Astrocyte (in vitro differentiated cells and primary cell): Measurements from ENCODE around the gene PTPRK. TPM values are rescaled to one million over a fixed set of nuclear protein-coding genes. Genes with fewer than 3 reads are reported as not detected.
A peak's percentile ranks its signal among the peaks of the same experiment; 100 is the strongest.

Experiments used
- DNase-seq: peaks from one replicate; pipeline ENCODE4 v3.0.0-alpha.2; 2010; ENCODE audit warnings: low read depth
- FAIRE-seq: peaks from 2 replicates; lab custom pipeline; 2011; peaks lifted over from hg19 to GRCh38; lab: Jason Lieb, UNC
- H2AFZ ChIP-seq: 2 replicates; pipeline ENCODE4 v1.6.0; 2012; ENCODE audit warnings: low read depth, low read length, inconsistent platforms
- H3K27ac ChIP-seq: 2 replicates; pipeline ENCODE4 v1.5.1; 2011; ENCODE audit warnings: low read depth, low read length, inconsistent platforms
- H3K27me3 ChIP-seq: 2 replicates; pipeline ENCODE4 v1.6.0; 2011; ENCODE audit warnings: low read length, inconsistent platforms; ENCODE audit not compliant: insufficient read depth
- H3K36me3 ChIP-seq: 2 replicates; pipeline ENCODE4 v1.5.1; 2011; ENCODE audit warnings: low read length, inconsistent platforms; ENCODE audit not compliant: insufficient read depth
- H3K4me1 ChIP-seq: 2 replicates; pipeline ENCODE4 v1.5.1; 2011; ENCODE audit warnings: low read length, inconsistent platforms; ENCODE audit not compliant: insufficient read depth
- H3K4me2 ChIP-seq: 2 replicates; pipeline ENCODE4 v1.6.0; 2012; ENCODE audit warnings: low read length, inconsistent platforms
- H3K4me3 ChIP-seq: 2 replicates; pipeline ENCODE4 v1.5.1; 2011; ENCODE audit warnings: low read depth, mild to moderate bottlenecking, low read length, inconsistent platforms; ENCODE audit not compliant: insufficient read depth
- H3K79me2 ChIP-seq: 2 replicates; pipeline ENCODE4 v1.6.0; 2012; ENCODE audit warnings: mild to moderate bottlenecking, low read length, inconsistent platforms; ENCODE audit not compliant: insufficient read depth
- H3K9ac ChIP-seq: 2 replicates; pipeline ENCODE4 v1.6.0; 2012; ENCODE audit warnings: mild to moderate bottlenecking, low read length, inconsistent platforms
- H3K9me3 ChIP-seq: 2 replicates; pipeline ENCODE4 v1.5.1; 2012; ENCODE audit warnings: low read depth, mild to moderate bottlenecking, low read length, inconsistent platforms; ENCODE audit not compliant: insufficient read depth
- H4K20me1 ChIP-seq: 2 replicates; pipeline ENCODE4 v1.6.0; 2012; ENCODE audit warnings: low read length, inconsistent platforms; ENCODE audit not compliant: insufficient read depth
- H3K27ac Mint-ChIP-seq: one replicate; pipeline ENCODE4 v1.8.0; 2021; ENCODE audit warnings: mild to moderate bottlenecking, mixed read lengths; ENCODE audit not compliant: unreplicated experiment
- H3K27me3 Mint-ChIP-seq: one replicate; pipeline ENCODE4 v1.8.0; 2021; ENCODE audit warnings: low read depth, mixed read lengths; ENCODE audit not compliant: unreplicated experiment
- H3K36me3 Mint-ChIP-seq: one replicate; pipeline ENCODE4 v1.8.0; 2021; ENCODE audit warnings: low read depth, mixed read lengths; ENCODE audit not compliant: unreplicated experiment
- H3K4me1 Mint-ChIP-seq: one replicate; pipeline ENCODE4 v1.8.0; 2021; ENCODE audit warnings: low read depth, mixed read lengths; ENCODE audit not compliant: unreplicated experiment
- H3K4me3 Mint-ChIP-seq: one replicate; pipeline ENCODE4 v1.8.0; 2021; ENCODE audit warnings: mild to moderate bottlenecking, moderate library complexity, mixed read lengths; ENCODE audit not compliant: unreplicated experiment
- H3K9me3 Mint-ChIP-seq: one replicate; pipeline ENCODE4 v1.8.0; 2021; ENCODE audit warnings: mild to moderate bottlenecking, mixed read lengths; ENCODE audit not compliant: unreplicated experiment
- EZH2 ChIP-seq: IDR thresholded peaks from 2 replicates; pipeline ENCODE4 v1.6.1; 2012; ENCODE audit warnings: mild to moderate bottlenecking, low read length, inconsistent platforms; ENCODE audit not compliant: insufficient read depth
- total RNA-seq: library from RNA; stranded (reverse); gene quantifications from 2 replicates; pipeline ENCODE4 v1.2.1, GENCODE V29; 2021
- TF ChIP-seq, protein P1 (sequence below): IDR thresholded peaks from 2 replicates; pipeline ENCODE4 v1.5.1; 2011; ENCODE audit warnings: low read depth, mild to moderate bottlenecking, inconsistent platforms, low read length, moderate library complexity; ENCODE audit not compliant: insufficient read depth

Gene PTPRK
- total RNA-seq, 1 donor from 2014 or later, result 159 TPM

- no peak overlapping the region for H2AFZ ChIP-seq
- H3K79me2 ChIP-seq, result peaks cover 95% of the 10 kb centered on the region
- peak overlapping the region; percentile 38 for H3K27ac ChIP-seq
- H3K9me3 ChIP-seq, result no peaks in the 10 kb centered on the region
- peak overlapping the region; percentile 34 for H3K4me3 ChIP-seq
- peak overlapping the region; percentile 94 for H3K4me2 ChIP-seq
- H3K9ac ChIP-seq, result peak overlapping the region; percentile 63
- H3K4me3 Mint-ChIP-seq, result peak overlapping the region; percentile 99
- peak overlapping the region; percentile 84 for H3K27ac Mint-ChIP-seq
- FAIRE-seq (no peak), DNase-seq (peak; percentile 69)
- no peaks in the 10 kb centered on the region for H3K27me3 ChIP-seq
- H4K20me1 ChIP-seq, result peaks cover 36% of the 10 kb centered on the region
- peaks cover 45% of the 10 kb centered on the region for H3K4me1 Mint-ChIP-seq
- no peaks in the 10 kb centered on the region for H3K27me3 Mint-ChIP-seq
- peaks cover 2% of the 10 kb centered on the region for H3K36me3 Mint-ChIP-seq
- peaks cover 33% of the 10 kb centered on the region for H3K4me1 ChIP-seq
- no peaks in the 10 kb centered on the region for H3K36me3 ChIP-seq
- no peak for TF ChIP-seq EZH2
- TF ChIP-seq, protein P1, sequence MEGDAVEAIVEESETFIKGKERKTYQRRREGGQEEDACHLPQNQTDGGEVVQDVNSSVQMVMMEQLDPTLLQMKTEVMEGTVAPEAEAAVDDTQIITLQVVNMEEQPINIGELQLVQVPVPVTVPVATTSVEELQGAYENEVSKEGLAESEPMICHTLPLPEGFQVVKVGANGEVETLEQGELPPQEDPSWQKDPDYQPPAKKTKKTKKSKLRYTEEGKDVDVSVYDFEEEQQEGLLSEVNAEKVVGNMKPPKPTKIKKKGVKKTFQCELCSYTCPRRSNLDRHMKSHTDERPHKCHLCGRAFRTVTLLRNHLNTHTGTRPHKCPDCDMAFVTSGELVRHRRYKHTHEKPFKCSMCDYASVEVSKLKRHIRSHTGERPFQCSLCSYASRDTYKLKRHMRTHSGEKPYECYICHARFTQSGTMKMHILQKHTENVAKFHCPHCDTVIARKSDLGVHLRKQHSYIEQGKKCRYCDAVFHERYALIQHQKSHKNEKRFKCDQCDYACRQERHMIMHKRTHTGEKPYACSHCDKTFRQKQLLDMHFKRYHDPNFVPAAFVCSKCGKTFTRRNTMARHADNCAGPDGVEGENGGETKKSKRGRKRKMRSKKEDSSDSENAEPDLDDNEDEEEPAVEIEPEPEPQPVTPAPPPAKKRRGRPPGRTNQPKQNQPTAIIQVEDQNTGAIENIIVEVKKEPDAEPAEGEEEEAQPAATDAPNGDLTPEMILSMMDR, result no peak
- H3K9me3 Mint-ChIP-seq, result no peaks in the 10 kb centered on the region
These were observed 4.6 kb downstream of the PTPRK start for GRCh38 chr6:128515550-128516513.

DNA sequence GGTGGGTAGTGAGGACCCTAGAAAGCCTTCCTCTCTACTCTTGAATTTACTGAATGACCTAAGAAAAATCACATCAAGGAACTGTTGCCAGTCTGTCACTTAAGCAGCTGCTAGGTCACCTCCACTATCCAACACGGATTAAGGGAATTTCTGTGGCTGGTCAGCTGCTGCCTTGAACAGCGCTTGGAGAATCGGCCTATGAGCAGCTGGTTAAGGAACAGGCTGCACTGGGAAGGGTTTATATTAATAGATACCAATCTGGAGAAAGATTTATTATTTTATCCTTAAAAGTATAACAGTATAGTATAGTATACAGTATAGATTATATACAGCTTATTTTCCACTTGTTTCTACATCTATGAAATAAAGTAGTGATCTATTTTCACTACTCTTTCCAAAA, 6.5 kb downstream of the PTPRK start:
- FAIRE-seq (no peak), DNase-seq (no peak)
- Histone ChIP-seq H3K27me3 (no peaks in the 10 kb centered on the region), H3K9me3 (no peaks in the 10 kb centered on the region), H3K36me3 (no peaks in the 10 kb centered on the region), H3K4me3 (no peak overlapping the region), H4K20me1 (peaks cover 33% of the 10 kb centered on the region), H3K79me2 (peaks cover 99% of the 10 kb centered on the region), H2AFZ (no peak overlapping the region), H3K9ac (no peak overlapping the region), H3K4me1 (peaks cover 46% of the 10 kb centered on the region), H3K27ac (no peak overlapping the region), H3K4me2 (no peak overlapping the region)
- Mint-ChIP-seq H3K9me3 (no peaks in the 10 kb centered on the region), H3K27ac (no peak overlapping the region), H3K27me3 (no peaks in the 10 kb centered on the region), H3K36me3 (peaks cover 2% of the 10 kb centered on the region), H3K4me3 (no peak overlapping the region), H3K4me1 (peaks cover 59% of the 10 kb centered on the region)
- no peak for TF ChIP-seq EZH2
- TF ChIP-seq, protein P1, result no peak
